Fibroblast of mammary gland (primary cell): ENCODE measurements around the gene LGALS9.

Experiments
- DNase-seq: peaks from one replicate; pipeline ENCODE4 v3.0.0-alpha.2; 2010; ENCODE audit warnings: low read depth
- H3K4me3 ChIP-seq: 2 replicates; pipeline ENCODE4 v1.5.1; 2011; ENCODE audit warnings: low read depth, mild to moderate bottlenecking, low read length, moderate library complexity; ENCODE audit not compliant: control insufficient read depth
- CTCF ChIP-seq: conservative IDR thresholded peaks from 2 replicates; pipeline ENCODE4 v1.5.1; 2011; ENCODE audit warnings: low read depth, low read length, inconsistent platforms; ENCODE audit not compliant: control insufficient read depth, insufficient read depth

The LGALS9 gene

GRCh38 chr17:27601975-27602302 lies 29.0 kb upstream of the LGALS9 start:
- DNase-seq: no peak
- no peak for TF ChIP-seq CTCF
- no peak overlapping the region for H3K4me3 ChIP-seq

GRCh38 chr17:27602721-27603420 lies 28.1 kb upstream of the LGALS9 start:
- peak; percentile 63 for DNase-seq
- no peak overlapping the region for H3K4me3 ChIP-seq
- peak; percentile 93 for TF ChIP-seq CTCF

DNA sequence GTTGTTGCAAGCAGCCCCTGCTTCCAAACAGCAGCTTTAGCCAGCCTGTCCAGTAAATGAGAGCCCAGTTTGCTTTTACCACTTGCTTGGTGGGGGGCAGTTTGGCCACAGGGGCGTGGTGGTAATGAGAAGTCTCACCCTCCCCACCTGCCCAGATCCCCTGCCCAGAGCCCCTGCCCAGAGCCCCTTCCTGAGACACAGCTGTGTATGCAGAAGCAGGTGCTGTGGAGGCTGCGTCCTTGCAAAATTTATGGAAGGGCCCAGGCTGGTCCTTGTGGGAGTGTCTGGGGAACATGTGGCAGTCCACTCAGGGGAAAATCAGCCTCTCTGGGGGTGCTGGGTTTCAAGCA lies 27.6 kb upstream of the LGALS9 start:
- DNase-seq: no peak
- no peak for TF ChIP-seq CTCF
- H3K4me3 ChIP-seq: no peak overlapping the region

DNA sequence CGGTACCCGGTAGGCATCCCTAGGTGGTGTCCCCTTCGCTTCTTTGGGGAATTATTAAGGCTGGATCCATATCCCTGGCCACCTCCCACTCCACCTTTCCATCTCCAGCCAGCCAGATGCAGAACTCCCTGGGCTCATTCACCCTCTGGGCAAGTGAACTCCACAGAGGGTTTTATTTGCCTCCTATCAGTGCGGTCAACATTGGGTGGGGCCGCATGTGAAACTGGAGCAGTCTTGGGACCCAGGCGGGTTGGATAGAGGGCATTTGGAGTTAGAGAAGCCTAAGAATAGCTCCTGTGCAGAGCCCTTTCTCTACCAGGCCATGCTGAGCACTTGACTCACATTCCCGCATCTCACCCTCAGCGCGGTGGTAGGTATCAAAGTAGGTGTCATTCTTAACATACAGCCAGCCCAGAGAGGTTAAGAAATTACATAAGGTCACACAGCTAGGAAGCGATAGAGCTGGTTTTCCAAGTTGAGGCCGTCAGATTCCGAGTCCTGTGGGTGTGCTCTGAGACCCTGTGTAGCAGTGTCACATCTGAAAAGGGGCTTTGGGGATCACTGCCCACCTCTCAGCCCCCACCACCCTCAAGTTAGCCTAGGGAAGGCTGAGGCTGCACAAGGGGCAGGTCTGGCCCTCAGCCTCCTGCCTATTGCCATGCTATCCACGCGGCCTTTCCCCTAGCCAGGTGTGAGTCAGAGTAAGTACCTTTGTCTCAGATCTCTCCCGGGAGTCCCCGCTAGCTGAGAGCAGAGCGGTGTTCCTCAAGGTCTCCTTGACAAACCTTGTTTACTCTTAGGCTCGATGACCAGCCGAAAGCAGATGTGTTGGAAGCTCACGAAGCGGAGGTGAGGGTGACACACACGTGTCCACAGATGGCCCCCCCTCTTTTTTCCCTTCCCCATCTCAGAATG lies 26.9 kb upstream of the LGALS9 start:
- DNase-seq: no peak
- H3K4me3 ChIP-seq: no peak overlapping the region
- no peak for TF ChIP-seq CTCF

GRCh38 chr17:27605409-27605808 lies 25.6 kb upstream of the LGALS9 start:
- H3K4me3 ChIP-seq: no peak overlapping the region
- no peak for TF ChIP-seq CTCF

DNA sequence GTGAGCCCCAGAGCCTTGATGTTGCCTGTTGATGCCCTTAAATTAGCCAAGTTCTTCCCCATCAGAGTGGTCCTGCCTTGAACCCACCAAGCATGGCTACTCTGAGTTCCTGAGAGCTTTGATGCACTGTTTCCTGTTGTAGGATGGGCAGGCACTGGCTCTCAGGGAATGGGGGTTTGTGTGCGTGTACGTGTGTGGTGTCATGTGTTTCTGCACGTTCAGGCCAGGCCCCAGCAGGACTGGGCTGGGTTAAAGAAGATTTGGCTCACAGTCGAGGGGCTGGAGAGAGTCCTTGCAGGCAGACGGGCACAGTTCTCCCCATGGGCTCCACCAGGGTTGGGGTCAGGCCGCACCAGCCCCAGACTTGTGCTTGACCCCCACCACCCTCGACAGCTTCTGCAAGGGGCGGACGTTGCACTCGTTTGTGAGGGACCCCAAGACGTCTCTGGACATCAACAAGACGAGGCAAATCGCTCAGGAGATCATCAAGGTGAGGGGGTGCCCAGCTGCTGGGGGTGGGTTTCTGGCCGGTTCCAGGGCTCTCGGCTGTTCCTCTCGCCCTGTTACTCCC lies 23.4 kb upstream of the LGALS9 start:
- no peak overlapping the region for H3K4me3 ChIP-seq
- no peak for TF ChIP-seq CTCF
- DNase-seq: no peak

More at GRCh38 chr17:27605409-27605808, 25.6 kb upstream of the LGALS9 start:
- DNase-seq: no peak
